H1 (cell line): ENCODE results near the gene EPHA3. TPM values are rescaled to one million over a fixed set of nuclear protein-coding genes. Genes with fewer than 3 reads are reported as not detected.

Source experiments
- CTCF ChIA-PET: fragments of 300-600 bp; sonication (Branson Sonifier 250); formaldehyde crosslinking; loops from one replicate; lab custom pipeline; 2021; ENCODE audit not compliant: partially characterized antibody; lab: Charles Lee
- POLR2A ChIA-PET: fragments of 300-600 bp; sonication (Branson Sonifier 250); formaldehyde crosslinking; loops from one replicate; lab custom pipeline; 2021; ENCODE audit warnings: inconsistent platforms; ENCODE audit not compliant: partially characterized antibody; lab: Charles Lee
- DNase-seq, 2 experiments: peaks; one replicate each; pipeline versions ENCODE4 v3.0.0 to v3.0.0-alpha.2; 2010 to 2022; ENCODE audit warnings: low spot score in 2 of 2, low read depth in 1 of 2, mixed read lengths in 1 of 2
- FAIRE-seq: peaks from 2 replicates; lab custom pipeline; 2011; peaks lifted over from hg19 to GRCh38; lab: Jason Lieb, UNC
- H2AFZ ChIP-seq: 2 replicates; pipeline ENCODE4 v1.8.1; 2012; ENCODE audit warnings: low read length, inconsistent platforms
- H2AK5ac ChIP-seq: 2 replicates; pipeline ENCODE4 v1.6.1; 2013; ENCODE audit warnings: low read depth, low read length
- H2BK120ac ChIP-seq: replicated peaks from 2 replicates; pipeline ENCODE3; 2013; ENCODE audit warnings: low read depth, low read length, inconsistent platforms
- H2BK12ac ChIP-seq: 2 replicates; pipeline ENCODE4 v1.6.1; 2013; ENCODE audit warnings: low read depth, low read length
- H2BK15ac ChIP-seq: 2 replicates; pipeline ENCODE4 v1.6.1; 2013; ENCODE audit warnings: low read length
- H2BK20ac ChIP-seq: 2 replicates; pipeline ENCODE4 v1.6.1; 2013; ENCODE audit warnings: low read length
- H2BK5ac ChIP-seq: 2 replicates; pipeline ENCODE4 v1.6.1; 2013; ENCODE audit warnings: low read depth, low read length
- H3K14ac ChIP-seq: 2 replicates; pipeline ENCODE4 v1.6.1; 2013; ENCODE audit warnings: inconsistent platforms; ENCODE audit not compliant: insufficient read length
- H3K18ac ChIP-seq: 2 replicates; pipeline ENCODE4 v1.6.1; 2013; ENCODE audit warnings: low read length; ENCODE audit errors: extremely low read depth
- H3K23ac ChIP-seq: 2 replicates; pipeline ENCODE4 v1.6.1; 2013; ENCODE audit warnings: inconsistent platforms; ENCODE audit not compliant: insufficient read length
- H3K23me2 ChIP-seq: 2 replicates; pipeline ENCODE4 v1.6.1; 2013; ENCODE audit warnings: low read depth, low read length
- H3K27ac ChIP-seq: 2 replicates; pipeline ENCODE4 v1.6.1; 2011; ENCODE audit warnings: low read depth, low read length, inconsistent platforms
- H3K27me3 ChIP-seq, 4 experiments: replicated peaks in 1 of 4; 1 replicate in 1 of 4; 2 replicates in 3 of 4; pipeline versions ENCODE4 v1.6.1 to v1.8.1; 2011 to 2013; ENCODE audit warnings: low read length in 3 of 4, mild to moderate bottlenecking in 3 of 4, inconsistent platforms in 2 of 4, mixed read lengths in 2 of 4, moderate library complexity in 1 of 4; ENCODE audit not compliant: control insufficient read depth in 3 of 4, insufficient read depth in 3 of 4; ENCODE audit errors: extremely low read depth in 1 of 4
- H3K36me3 ChIP-seq, 4 experiments: 2 replicates each; pipeline versions ENCODE4 v1.6.1 to v1.8.1; 2011 to 2013; ENCODE audit warnings: mild to moderate bottlenecking in 4 of 4, low read length in 3 of 4, moderate library complexity in 2 of 4, control low read depth in 1 of 4, inconsistent platforms in 1 of 4; ENCODE audit not compliant: insufficient read depth in 4 of 4, control insufficient read depth in 2 of 4
- H3K4ac ChIP-seq: replicated peaks from 2 replicates; pipeline ENCODE3; 2013; ENCODE audit warnings: low read length, low read depth, mixed read lengths, inconsistent platforms; ENCODE audit not compliant: insufficient read length
- H3K4me1 ChIP-seq, 4 experiments: replicated peaks in 1 of 4; 1 replicate in 1 of 4; 2 replicates in 3 of 4; pipeline versions ENCODE4 v1.6.1 to v1.8.1; 2011 to 2013; ENCODE audit warnings: low read length in 3 of 4, inconsistent platforms in 2 of 4, mixed read lengths in 1 of 4; ENCODE audit not compliant: insufficient read depth in 4 of 4, control insufficient read depth in 3 of 4
- H3K4me2 ChIP-seq, 2 experiments: 2 replicates each; pipeline versions ENCODE4 v1.6.1 to v1.8.1; 2011 to 2013; ENCODE audit warnings: low read depth in 2 of 2, low read length in 2 of 2, control low read depth in 1 of 2, inconsistent platforms in 1 of 2, mild to moderate bottlenecking in 1 of 2; ENCODE audit not compliant: insufficient read depth in 1 of 2
- H3K4me3 ChIP-seq, 4 experiments: fragments of 200-600, 300-600 bp in 1 of 4; sonication (generic), shearing (Covaris generic), sonication (Bioruptor Twin) in 1 of 4; 2 replicates each; pipeline versions ENCODE4 v1.5.1 to v1.8.1; 2011 to 2016; ENCODE audit warnings: low read length in 4 of 4, low read depth in 3 of 4, control low read depth in 2 of 4, inconsistent platforms in 2 of 4, mild to moderate bottlenecking in 2 of 4, mixed read lengths in 1 of 4, moderate library complexity in 1 of 4; ENCODE audit not compliant: insufficient read depth in 2 of 4; ENCODE audit errors: extremely low read depth in 1 of 4
- H3K56ac ChIP-seq: replicated peaks from 2 replicates; pipeline ENCODE3; 2013; ENCODE audit warnings: low read depth, mild to moderate bottlenecking, mixed read lengths, low read length, inconsistent platforms; ENCODE audit not compliant: insufficient read length
- H3K79me1 ChIP-seq: 2 replicates; pipeline ENCODE4 v1.6.1; 2013; ENCODE audit warnings: low read depth, low read length, control low read depth
- H3K79me2 ChIP-seq, 2 experiments: 2 replicates each; pipeline versions ENCODE4 v1.6.1 to v1.8.1; 2012 to 2013; ENCODE audit warnings: low read length in 2 of 2, mild to moderate bottlenecking in 2 of 2, inconsistent platforms in 1 of 2; ENCODE audit not compliant: insufficient read depth in 2 of 2, control insufficient read depth in 1 of 2
- H3K9ac ChIP-seq, 4 experiments: replicated peaks in 1 of 4; 1 replicate in 1 of 4; 2 replicates in 3 of 4; pipeline versions ENCODE4 v1.6.1 to v1.8.1; 2011 to 2013; ENCODE audit warnings: low read depth in 3 of 4, low read length in 3 of 4, control low read depth in 2 of 4, mild to moderate bottlenecking in 2 of 4, moderate library complexity in 2 of 4, inconsistent platforms in 1 of 4; ENCODE audit errors: extremely low read depth in 1 of 4
- H3K9me3 ChIP-seq, 2 experiments: 2 replicates each; pipeline versions ENCODE4 v1.6.1 to v1.8.1; 2012 to 2013; ENCODE audit warnings: mild to moderate bottlenecking in 2 of 2, moderate library complexity in 2 of 2, control low read depth in 1 of 2, inconsistent platforms in 1 of 2, low read depth in 1 of 2, low read length in 1 of 2, mixed read lengths in 1 of 2; ENCODE audit not compliant: insufficient read depth in 2 of 2
- H4K20me1 ChIP-seq, 2 experiments: replicated peaks in 1 of 2; 2 replicates each; pipeline versions ENCODE3 to v1.8.1; 2011 to 2013; ENCODE audit warnings: inconsistent platforms in 2 of 2, low read length in 2 of 2, mild to moderate bottlenecking in 1 of 2; ENCODE audit not compliant: insufficient read depth in 2 of 2, control insufficient read depth in 1 of 2
- H4K5ac ChIP-seq: 2 replicates; pipeline ENCODE4 v1.6.1; 2013; ENCODE audit warnings: low read length, low read depth, mixed read lengths, inconsistent platforms; ENCODE audit not compliant: insufficient read length
- H4K8ac ChIP-seq: 2 replicates; pipeline ENCODE4 v1.8.0; 2013; ENCODE audit warnings: mild to moderate bottlenecking, moderate library complexity, low read length, inconsistent platforms; ENCODE audit not compliant: insufficient read depth; ENCODE audit errors: extremely low read depth
- H4K91ac ChIP-seq: replicated peaks from 2 replicates; pipeline ENCODE3; 2013; ENCODE audit warnings: low read length, mixed read lengths, inconsistent platforms; ENCODE audit not compliant: insufficient read length
- BCL11A ChIP-seq, 2 experiments: IDR thresholded peaks; one replicate each; pipeline ENCODE4 v1.6.1; 2011; ENCODE audit warnings: low read depth in 2 of 2, low read length in 2 of 2, mild to moderate bottlenecking in 2 of 2
- POLR2A ChIP-seq, 2 experiments: IDR thresholded peaks; 1 replicate in 1 of 2; 2 replicates in 1 of 2; pipeline ENCODE4 v1.6.1; 2011; ENCODE audit warnings: low read depth in 2 of 2, low read length in 2 of 2, mild to moderate bottlenecking in 2 of 2; ENCODE audit errors: control extremely low read depth in 1 of 2
- SIX5 ChIP-seq: IDR thresholded peaks from 2 replicates; pipeline ENCODE4 v1.6.1; 2011; ENCODE audit warnings: mild to moderate bottlenecking, low read depth, low read length
- SP2 ChIP-seq: IDR thresholded peaks from 2 replicates; pipeline ENCODE4 v1.6.1; 2012; ENCODE audit warnings: mild to moderate bottlenecking, low read length, inconsistent platforms
- TBP ChIP-seq: IDR thresholded peaks from 2 replicates; pipeline ENCODE4 v1.6.1; 2011; ENCODE audit warnings: low read depth, low read length, improper control_type of control experiment
- TCF12 ChIP-seq: IDR thresholded peaks from 2 replicates; pipeline ENCODE4 v1.6.1; 2011; ENCODE audit warnings: low read depth, mild to moderate bottlenecking, low read length
- WGBS, 2 experiments: shearing (Covaris generic) in 1 of 2; methylation state at CpG; one replicate each; pipeline versions ENCODE4 v1.1.6 to v1.1.7; 2013 to 2015; ENCODE audit warnings: low lambda C conversion rate in 2 of 2, mixed read lengths in 2 of 2, inconsistent platforms in 1 of 2, low coverage in 1 of 2, missing lambda C conversion rate in 1 of 2; ENCODE audit not compliant: insufficient replicate concordance in 2 of 2, insufficient coverage in 1 of 2, insufficient read length in 1 of 2; ENCODE audit errors: extremely low coverage in 1 of 2, missing lambda C conversion rate in 1 of 2; 5-methylcytosine and 5-hydroxymethylcytosine counted together
- polyA plus RNA-seq, 7 experiments: library from polyadenylated mRNA; depleted of rRNA in 3 of 7; stranded (reverse) in 5 of 7; unstranded in 2 of 7; fragments of >200 nt in 5 of 7; fragments of 200-250 nt in 2 of 7; gene quantifications; 1 replicate in 5 of 7; 2 replicates in 1 of 7; 4 replicates in 1 of 7; pipeline versions ENCODE4 v1.2.1 to v1.2.3, GENCODE V29; 2011 to 2013; ENCODE audit warnings: missing spikeins in 2 of 7, mixed read lengths in 2 of 7
- total RNA-seq: library from RNA; stranded (reverse); fragmentation: NEBNext Ultra II Directional; extraction: Animal tissue kit (Norgen Biotek cat#: 25700); gene quantifications from 2 replicates; pipeline ENCODE4 v1.2.1, GENCODE V29; 2021

Gene EPHA3
- total and polyA plus RNA-seq, 2 of the 8 experiments (the other 6 are each of a cell fraction or from before 2014, with no cell fraction given), result 0.09 to 0.22 TPM

DNA sequence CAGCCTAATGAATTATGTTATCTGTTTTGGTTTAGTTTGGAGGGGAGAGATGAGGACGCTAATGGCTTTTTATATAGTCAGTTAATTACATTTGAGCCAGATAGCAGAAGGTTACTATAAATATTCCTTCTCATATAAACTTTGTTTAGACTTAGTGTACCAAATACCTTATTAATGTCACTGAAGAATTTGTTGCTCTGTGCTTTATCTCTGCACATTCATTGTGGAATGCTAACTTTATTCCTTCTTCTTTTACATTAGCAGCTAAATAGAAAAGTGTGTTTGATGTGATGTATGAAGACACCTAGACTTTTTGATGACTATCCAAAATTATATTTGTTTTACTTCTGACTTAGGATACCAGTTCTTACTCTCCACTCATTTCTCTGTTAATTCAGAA lies 105.2 kb downstream of the EPHA3 start:
- Histone ChIP-seq H2BK20ac (no peak overlapping the region), H3K4me1 (no peaks in the 10 kb centered on the region), H3K4me2 (no peak overlapping the region), H3K27ac (no peak overlapping the region), H3K4me3 (no peak overlapping the region), H4K20me1 (no peaks in the 10 kb centered on the region), H3K4ac (no peak overlapping the region), H3K23ac (no peak overlapping the region), H2BK15ac (no peak overlapping the region), H3K9me3 (no peaks in the 10 kb centered on the region; a peak in 1 of 4 replicates), H3K56ac (no peak overlapping the region), H3K18ac (no peak overlapping the region), H2BK120ac (no peak overlapping the region), H4K8ac (no peak overlapping the region), H2AK5ac (no peak overlapping the region), H4K91ac (no peak overlapping the region), H3K9ac (no peak overlapping the region), H3K14ac (no peak overlapping the region), H3K79me2 (no peaks in the 10 kb centered on the region), H2BK5ac (no peak overlapping the region), H3K79me1 (no peaks in the 10 kb centered on the region), H3K23me2 (no peaks in the 10 kb centered on the region), H2BK12ac (no peak overlapping the region), H2AFZ (no peak overlapping the region), H3K36me3 (no peaks in the 10 kb centered on the region; a peak in 1 of 8 replicates), H3K27me3 (no peaks in the 10 kb centered on the region), H4K5ac (no peak overlapping the region)
- CTCF ChIA-PET, result interaction anchor here (0.6 kb wide), 1 partner anchor 1083 kb away, joined by 3 read pairs; no protein-coding TSS in a partner anchor
- TF ChIP-seq TBP (no peak), SP2 (no peak), BCL11A (IDR thresholded peaks at IDR 0.05; ENCODE audit: low read depth in 2 of 2, low read length in 2 of 2) (no peak), POLR2A (IDR thresholded peaks at IDR 0.05; ENCODE audit: control extremely low read depth in 1 of 2, low read depth in 2 of 2, low read length in 2 of 2) (no peak), TCF12 (no peak), SIX5 (no peak)
- no peak for FAIRE-seq
- whole genome bisulfite sequencing, 2 experiments, result 74% methylated on average over 1 of the region's 1 CpG; no CpG with 5 or more reads in 1 of the 2 experiments
- POLR2A ChIA-PET, result no interaction called here
- DNase-seq, result no peak
